HepG2 (cell line): Measurements from ENCODE around the gene MEAF6. TPM values are rescaled to one million over a fixed set of nuclear protein-coding genes. Genes with fewer than 3 reads are reported as not detected.

Experiments
- AKAP8 ChIP-seq: sonication (generic); formaldehyde crosslinking; IDR thresholded peaks from 2 replicates; pipeline ENCODE4 v1.5.1; 2020; ENCODE audit warnings: mild to moderate bottlenecking, missing genetic modification reagents
- FLYWCH1 ChIP-seq: sonication (generic); formaldehyde crosslinking; IDR thresholded peaks from 2 replicates; pipeline ENCODE4 v1.8.1; 2023; ENCODE audit warnings: mild to moderate bottlenecking, missing genetic modification reagents
- HINFP ChIP-seq: sonication (generic); formaldehyde crosslinking; IDR thresholded peaks from 2 replicates; pipeline ENCODE4 v1.4.0; 2020; ENCODE audit warnings: low read depth, mild to moderate bottlenecking, missing genetic modification reagents
- KLF9 ChIP-seq: IDR thresholded peaks from 2 replicates; pipeline ENCODE4 v1.6.1; 2016; ENCODE audit warnings: low read depth
- MXD4 ChIP-seq: IDR thresholded peaks from 2 replicates; pipeline ENCODE4 v1.6.1; 2016; ENCODE audit warnings: mild to moderate bottlenecking, missing biosample characterization, missing genetic modification reagents
- NFE2 ChIP-seq: sonication (generic); formaldehyde crosslinking; IDR thresholded peaks from 2 replicates; pipeline ENCODE4 v1.4.0; 2020; ENCODE audit warnings: missing genetic modification reagents
- NFRKB ChIP-seq: fragments of 450-650 bp; IDR thresholded peaks from 2 replicates; pipeline ENCODE4 v1.6.1; 2017
- NRL ChIP-seq: sonication (generic); formaldehyde crosslinking; IDR thresholded peaks from 2 replicates; pipeline ENCODE4 v1.5.0; 2020; ENCODE audit warnings: missing genetic modification reagents, mild to moderate bottlenecking, moderate library complexity, borderline replicate concordance
- PATZ1 ChIP-seq: sonication (generic); formaldehyde crosslinking; IDR thresholded peaks from 2 replicates; pipeline ENCODE4 v1.4.0; 2020; ENCODE audit warnings: missing genetic modification reagents
- PRDM4 ChIP-seq: sonication (generic); formaldehyde crosslinking; IDR thresholded peaks from 2 replicates; pipeline ENCODE4 v1.9.0; 2021; ENCODE audit warnings: missing genetic modification reagents, borderline replicate concordance
- SCMH1 ChIP-seq: sonication (generic); formaldehyde crosslinking; IDR thresholded peaks from 2 replicates; pipeline ENCODE4 v1.9.0; 2021; ENCODE audit warnings: missing genetic modification reagents, mild to moderate bottlenecking, borderline replicate concordance
- SNRNP70 ChIP-seq: fragments of 200-400 bp; formaldehyde crosslinking; IDR thresholded peaks from 2 replicates; pipeline ENCODE4 v1.6.1; 2017; ENCODE audit warnings: mild to moderate bottlenecking, low read depth, low read length, moderate library complexity
- TARDBP ChIP-seq: sonication (generic); formaldehyde crosslinking; IDR thresholded peaks from 2 replicates; pipeline ENCODE4 v1.8.0; 2022; ENCODE audit warnings: mild to moderate bottlenecking, missing genetic modification reagents
- ZFP82 ChIP-seq: sonication (generic); formaldehyde crosslinking; IDR thresholded peaks from 2 replicates; pipeline ENCODE4 v1.5.1; 2020; ENCODE audit warnings: mild to moderate bottlenecking, missing genetic modification reagents, borderline replicate concordance
- ZNF567 ChIP-seq: sonication (generic); formaldehyde crosslinking; IDR thresholded peaks from 2 replicates; pipeline ENCODE4 v1.8.1; 2023; ENCODE audit warnings: mild to moderate bottlenecking, missing genetic modification reagents, borderline replicate concordance
- ZNF75D ChIP-seq: sonication (generic); formaldehyde crosslinking; IDR thresholded peaks from 2 replicates; pipeline ENCODE4 v1.8.1; 2023; ENCODE audit warnings: missing genetic modification reagents, mild to moderate bottlenecking, borderline replicate concordance
- ZNF883 ChIP-seq: sonication (generic); formaldehyde crosslinking; IDR thresholded peaks from 2 replicates; pipeline ENCODE4 v1.5.1; 2020; ENCODE audit warnings: mild to moderate bottlenecking, missing genetic modification reagents; ENCODE audit errors: not compliant biosample characterization
- ZSCAN25 ChIP-seq: sonication (generic); formaldehyde crosslinking; IDR thresholded peaks from 2 replicates; pipeline ENCODE4 v1.8.0; 2022; ENCODE audit warnings: mild to moderate bottlenecking, missing genetic modification reagents
- polyA plus RNA-seq, 8 experiments: library from polyadenylated mRNA; depleted of rRNA in 3 of 8; stranded (reverse) in 7 of 8; unstranded in 1 of 8; fragments of >200 nt; fragmentation: Illumina TruSeq in 4 of 8; extraction: Trizol in 4 of 8; gene quantifications; 2 replicates each; pipeline versions ENCODE4 v1.2.1 to v1.2.3, GENCODE V29; 2011 to 2016; ENCODE audit warnings: low read depth in 4 of 8, missing spikeins in 1 of 8, mixed read lengths in 1 of 8; ENCODE audit not compliant: insufficient read depth in 1 of 8
- total RNA-seq, 5 experiments: library from RNA; depleted of rRNA; stranded (reverse); fragments of >200 nt; fragmentation: Illumina TruSeq; extraction: Trizol; gene quantifications; 2 replicates each; pipeline ENCODE4 v1.2.3, GENCODE V29; 2016; ENCODE audit warnings: low read depth in 1 of 5
- TF ChIP-seq, protein P1 (sequence below): sonication (generic); formaldehyde crosslinking; IDR thresholded peaks from 2 replicates; pipeline ENCODE4 v1.8.0; 2022; ENCODE audit warnings: missing genetic modification reagents, mild to moderate bottlenecking, moderate library complexity, borderline replicate concordance
- TF ChIP-seq, protein P2 (sequence below): IDR thresholded peaks from 2 replicates; pipeline ENCODE4 v1.6.1; 2012; ENCODE audit warnings: inconsistent platforms

Gene MEAF6
- total and polyA plus RNA-seq, 2 of the 13 experiments (the other 11 are each of a cell fraction or from before 2014, with no cell fraction given): 29.5 to 45.6 TPM

GRCh38 chr1:37479255-37480124, 35.1 kb downstream of the MEAF6 start (continued):
- no peak for TF ChIP-seq ZFP82
- TF ChIP-seq, protein P1, sequence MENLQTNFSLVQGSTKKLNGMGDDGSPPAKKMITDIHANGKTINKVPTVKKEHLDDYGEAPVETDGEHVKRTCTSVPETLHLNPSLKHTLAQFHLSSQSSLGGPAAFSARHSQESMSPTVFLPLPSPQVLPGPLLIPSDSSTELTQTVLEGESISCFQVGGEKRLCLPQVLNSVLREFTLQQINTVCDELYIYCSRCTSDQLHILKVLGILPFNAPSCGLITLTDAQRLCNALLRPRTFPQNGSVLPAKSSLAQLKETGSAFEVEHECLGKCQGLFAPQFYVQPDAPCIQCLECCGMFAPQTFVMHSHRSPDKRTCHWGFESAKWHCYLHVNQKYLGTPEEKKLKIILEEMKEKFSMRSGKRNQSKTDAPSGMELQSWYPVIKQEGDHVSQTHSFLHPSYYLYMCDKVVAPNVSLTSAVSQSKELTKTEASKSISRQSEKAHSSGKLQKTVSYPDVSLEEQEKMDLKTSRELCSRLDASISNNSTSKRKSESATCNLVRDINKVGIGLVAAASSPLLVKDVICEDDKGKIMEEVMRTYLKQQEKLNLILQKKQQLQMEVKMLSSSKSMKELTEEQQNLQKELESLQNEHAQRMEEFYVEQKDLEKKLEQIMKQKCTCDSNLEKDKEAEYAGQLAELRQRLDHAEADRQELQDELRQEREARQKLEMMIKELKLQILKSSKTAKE (CRISPR knock-in tag): peak; percentile 85
- TF ChIP-seq TARDBP (CRISPR knock-in tag): peak; percentile 86
- TF ChIP-seq MXD4 (CRISPR knock-in tag): peak; percentile 58; the same call in 1 of the 2 replicates
- 0 out of 2 replicates have a peak, but pooled peaks have one; percentile 45 for TF ChIP-seq AKAP8 (CRISPR knock-in tag)
- no peak for TF ChIP-seq PRDM4 (CRISPR knock-in tag)
- no peak for TF ChIP-seq ZNF75D
- peak; percentile 27; the same call in 1 of the 2 replicates for TF ChIP-seq NRL
- TF ChIP-seq, protein P2, sequence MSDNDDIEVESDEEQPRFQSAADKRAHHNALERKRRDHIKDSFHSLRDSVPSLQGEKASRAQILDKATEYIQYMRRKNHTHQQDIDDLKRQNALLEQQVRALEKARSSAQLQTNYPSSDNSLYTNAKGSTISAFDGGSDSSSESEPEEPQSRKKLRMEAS: peak; percentile 90
- TF ChIP-seq ZSCAN25 (CRISPR knock-in tag): no peak
- TF ChIP-seq ZNF567 (CRISPR knock-in tag): no peak
- TF ChIP-seq NFE2 (CRISPR knock-in tag): no peak
- TF ChIP-seq SCMH1: no peak
- TF ChIP-seq NFRKB: no peak
- no peak for TF ChIP-seq SNRNP70
- peak; percentile 40; the same call in 1 of the 2 replicates for TF ChIP-seq KLF9 (CRISPR knock-in tag)
- TF ChIP-seq FLYWCH1 (CRISPR knock-in tag): no peak
- peak; percentile 99 for TF ChIP-seq PATZ1 (CRISPR knock-in tag)
- peak; percentile 45 for TF ChIP-seq ZNF883 (CRISPR knock-in tag)
- TF ChIP-seq HINFP (CRISPR knock-in tag): peak; percentile 23; the same call in 1 of the 2 replicates
